K562 (cell line): ENCODE measurements around the gene USP49. TPM values are rescaled to one million over a fixed set of nuclear protein-coding genes. Genes with fewer than 3 reads are reported as not detected.

Source experiments
- CC2D1A ChIP-seq: fragments of 450-650 bp; IDR thresholded peaks from 2 replicates; pipeline ENCODE4 v1.6.1; 2017; ENCODE audit warnings: mild to moderate bottlenecking
- ESRRA ChIP-seq: fragments of 450-650 bp; IDR thresholded peaks from 2 replicates; pipeline ENCODE4 v1.6.1; 2014; ENCODE audit warnings: low read depth, mild to moderate bottlenecking, moderate library complexity, borderline replicate concordance
- KAT8 ChIP-seq: fragments of 450-650 bp; IDR thresholded peaks from 2 replicates; pipeline ENCODE4 v1.6.1; 2016; ENCODE audit warnings: low read depth, mild to moderate bottlenecking
- MGA ChIP-seq: fragments of 450-650 bp; IDR thresholded peaks from 2 replicates; pipeline ENCODE4 v1.6.1; 2016; ENCODE audit warnings: mild to moderate bottlenecking, moderate library complexity
- OTX1 ChIP-seq: fragments of 450-650 bp; formaldehyde crosslinking; IDR thresholded peaks from 2 replicates; pipeline ENCODE4 v1.4.0; 2022; ENCODE audit warnings: mild to moderate bottlenecking
- PHB2 ChIP-seq: fragments of 450-650 bp; IDR thresholded peaks from 2 replicates; pipeline ENCODE4 v1.6.1; 2017; ENCODE audit warnings: low read depth
- SOX6 ChIP-seq: fragments of 450-650 bp; IDR thresholded peaks from 2 replicates; pipeline ENCODE4 v1.6.1; 2014; ENCODE audit warnings: mild to moderate bottlenecking
- TAF1 ChIP-seq: IDR thresholded peaks from 2 replicates; pipeline ENCODE4 v1.6.1; 2011; ENCODE audit warnings: mild to moderate bottlenecking, low read length, moderate library complexity; ENCODE audit not compliant: insufficient read depth, control insufficient read depth, severe bottlenecking; ENCODE audit errors: extremely low read depth
- YY1 ChIP-seq, 3 experiments: IDR thresholded peaks; 2 replicates each; pipeline ENCODE4 v1.6.1; 2011; ENCODE audit warnings: low read length in 2 of 3, mild to moderate bottlenecking in 2 of 3, moderate library complexity in 2 of 3, borderline replicate concordance in 1 of 3, control low read depth in 1 of 3, low read depth in 1 of 3; ENCODE audit not compliant: insufficient read depth in 3 of 3, insufficient replicate concordance in 2 of 3, control insufficient read depth in 1 of 3, insufficient read length in 1 of 3; ENCODE audit errors: extremely low read depth in 1 of 3
- ZNF609 ChIP-seq: sonication (generic); formaldehyde crosslinking; IDR thresholded peaks from 2 replicates; pipeline ENCODE4 v1.8.1; 2023; ENCODE audit warnings: missing genetic modification reagents, mild to moderate bottlenecking, borderline replicate concordance
- ZNF695 ChIP-seq: fragments of 450-650 bp; formaldehyde crosslinking; IDR thresholded peaks from 2 replicates; pipeline ENCODE4 v1.4.0; 2020; ENCODE audit warnings: mild to moderate bottlenecking, moderate library complexity
- polyA plus RNA-seq, 8 experiments: library from polyadenylated mRNA; depleted of rRNA in 4 of 8; stranded (reverse) in 5 of 8; unstranded in 3 of 8; fragments of >200 nt; fragmentation: Nextera tagmentation in 2 of 8; fragmentation: Illumina TruSeq in 1 of 8; extraction: Ambion mirVana in 2 of 8; extraction: Trizol in 1 of 8; gene quantifications; 2 replicates each; pipeline versions ENCODE4 v1.2.1 to v1.2.3, GENCODE V29; 2011 to 2014; ENCODE audit warnings: inconsistent platforms in 1 of 8, missing spikeins in 1 of 8
- total RNA-seq, 7 experiments: library from RNA; depleted of rRNA in 6 of 7; stranded (reverse); fragments of >200 nt in 6 of 7; fragmentation: Illumina TruSeq in 2 of 7; extraction: Trizol in 2 of 7; gene quantifications; 2 replicates each; pipeline versions ENCODE4 v1.2.1 to v1.2.3, GENCODE V29; 2011 to 2021; ENCODE audit warnings: low replicate concordance in 1 of 7

Gene USP49
- total and polyA plus RNA-seq, 9 of the 15 experiments (the other 6 are each of a cell fraction or from before 2014, with no cell fraction given): 1.0 to 9.9 (median 6.5) TPM

GRCh38 chr6:41901882-41902519 is 6.8 kb upstream of the USP49 start (continued):
- no peak for TF ChIP-seq YY1 (IDR thresholded peaks at IDR 0.05; ENCODE audit: borderline replicate concordance in 1 of 3, control insufficient read depth in 1 of 3, extremely low read depth in 1 of 3, insufficient read depth in 3 of 3, insufficient read length in 1 of 3, insufficient replicate concordance in 2 of 3, low read depth in 1 of 3, low read length in 2 of 3)
- peak; percentile 71 for TF ChIP-seq CC2D1A
- no peak for TF ChIP-seq ZNF695 (CRISPR knock-in tag)
- TF ChIP-seq ESRRA: 0 out of 2 replicates have a peak, but pooled peaks have one; percentile 11
- no peak for TF ChIP-seq MGA
- no peak for TF ChIP-seq KAT8
- no peak for TF ChIP-seq ZNF609
- TF ChIP-seq TAF1: no peak
- TF ChIP-seq OTX1 (CRISPR knock-in tag): no peak
- TF ChIP-seq SOX6: no peak
- TF ChIP-seq PHB2: no peak
